CD8-positive, alpha-beta memory T cell (primary cell): Measurements from ENCODE around the gene TMEM53. TPM values are rescaled to one million over a fixed set of nuclear protein-coding genes. Genes with fewer than 3 reads are reported as not detected.

Source experiments
- CTCF ChIA-PET: fragments of 350-600 bp; sonication (Branson Sonifier 250); formaldehyde crosslinking; loops from one replicate; lab custom pipeline; 2021; ENCODE audit warnings: antibody characterized with exemption; lab: Charles Lee
- POLR2A ChIA-PET: fragments of 350-600 bp; sonication (Branson Sonifier 250); formaldehyde crosslinking; loops from one replicate; lab custom pipeline; 2021; ENCODE audit warnings: antibody characterized with exemption; lab: Charles Lee
- DNase-seq, 5 donors: peaks; one replicate each; pipeline versions ENCODE4 v3.0.0 to v3.0.0-alpha.2; 2020 to 2022; ENCODE audit warnings: mixed read lengths in 1 of 5
- H3K27ac ChIP-seq: one replicate; pipeline ENCODE4 v1.7.0; 2013; ENCODE audit warnings: low read depth, mild to moderate bottlenecking, low read length, moderate library complexity
- H3K27me3 ChIP-seq: 2 replicates; pipeline ENCODE4 v1.7.0; 2013; ENCODE audit warnings: low read length, mild to moderate bottlenecking; ENCODE audit not compliant: insufficient read depth, poor library complexity, severe bottlenecking
- H3K36me3 ChIP-seq: 2 replicates; pipeline ENCODE4 v1.7.0; 2013; ENCODE audit warnings: mild to moderate bottlenecking, low read length, moderate library complexity; ENCODE audit not compliant: insufficient read depth
- H3K4me1 ChIP-seq: 2 replicates; pipeline ENCODE4 v1.7.0; 2013; ENCODE audit warnings: mild to moderate bottlenecking, low read length, moderate library complexity; ENCODE audit not compliant: insufficient read depth
- H3K4me3 ChIP-seq: 2 replicates; pipeline ENCODE4 v1.7.0; 2013; ENCODE audit warnings: mild to moderate bottlenecking, low read length
- H3K9me3 ChIP-seq: 2 replicates; pipeline ENCODE4 v1.7.0; 2013; ENCODE audit warnings: mild to moderate bottlenecking, low read length
- H3K27ac Mint-ChIP-seq, 8 donors: one replicate each; pipeline ENCODE4 v1.8.0; 2020 to 2021; ENCODE audit warnings: mixed read lengths in 8 of 8, mild to moderate bottlenecking in 6 of 8, inconsistent platforms in 3 of 8, moderate library complexity in 3 of 8
- H3K27me3 Mint-ChIP-seq, 2 donors: one replicate each; pipeline ENCODE4 v1.8.0; 2020 to 2021; ENCODE audit warnings: mixed read lengths in 2 of 2, mild to moderate bottlenecking in 1 of 2, moderate library complexity in 1 of 2
- H3K36me3 Mint-ChIP-seq, 3 donors: one replicate each; pipeline ENCODE4 v1.8.0; 2020 to 2021; ENCODE audit warnings: mixed read lengths in 3 of 3, inconsistent platforms in 1 of 3, mild to moderate bottlenecking in 1 of 3
- H3K4me1 Mint-ChIP-seq, 3 donors: one replicate each; pipeline ENCODE4 v1.8.0; 2020 to 2021; ENCODE audit warnings: mixed read lengths in 3 of 3, inconsistent platforms in 1 of 3, mild to moderate bottlenecking in 1 of 3
- H3K4me3 Mint-ChIP-seq, 7 donors: one replicate each; pipeline ENCODE4 v1.8.0; 2020 to 2021; ENCODE audit warnings: mixed read lengths in 7 of 7, mild to moderate bottlenecking in 6 of 7, moderate library complexity in 4 of 7, inconsistent platforms in 2 of 7
- H3K9me3 Mint-ChIP-seq, 5 donors: one replicate each; pipeline ENCODE4 v1.8.0; 2020 to 2022; ENCODE audit warnings: mixed read lengths in 5 of 5, mild to moderate bottlenecking in 3 of 5, moderate library complexity in 2 of 5, inconsistent platforms in 1 of 5
- polyA plus RNA-seq: library from polyadenylated mRNA; unstranded; fragments of 300-500 nt; fragmentation: Illumina TruSeq; gene quantifications from one replicate; pipeline ENCODE4 v1.2.3, GENCODE V29; 2021
- total RNA-seq, 2 experiments: library from RNA; stranded (reverse); gene quantifications; one replicate each; pipeline ENCODE4 v1.2.3, GENCODE V29; 2021

TMEM53 gene
- total and polyA plus RNA-seq, 3 experiments from 2014 or later, result 2.3 to 7.1 (median 2.5) TPM

GRCh38 chr1:44655609-44656008 lies 18.7 kb downstream of the TMEM53 start:
- DNase-seq, result no peak
- no peaks in the 10 kb centered on the region for H3K9me3 Mint-ChIP-seq
- Histone ChIP-seq H3K27me3 (no peaks in the 10 kb centered on the region), H3K36me3 (peaks cover 4% of the 10 kb centered on the region), H3K4me1 (no peaks in the 10 kb centered on the region), H3K4me3 (no peak overlapping the region), H3K9me3 (no peaks in the 10 kb centered on the region), H3K27ac (no peak overlapping the region)
- H3K36me3 Mint-ChIP-seq, result peaks cover 0 to 30% (median 3%) of the 10 kb centered on the region in 3 donors
- ChIA-PET POLR2A (no interaction called here), CTCF (interaction anchor here (1.1 to 2.1 kb wide), 4 partner anchors 8 to 84 kb away, joined by 3 to 6 read pairs (median 4); partner anchors contain the start of gene ARMH1)
- H3K27ac Mint-ChIP-seq, result peak overlapping the region in 1 of 8 donors; percentile 15
- H3K27me3 Mint-ChIP-seq, result no peaks in the 10 kb centered on the region
- no peak overlapping the region for H3K4me3 Mint-ChIP-seq
- peaks cover 0 to 1% (median 0%) of the 10 kb centered on the region in 3 donors for H3K4me1 Mint-ChIP-seq

GRCh38 chr1:44654621-44655187 lies 19.6 kb downstream of the TMEM53 start:
- CTCF ChIA-PET, result interaction anchor here (1.2 to 2.1 kb wide), 3 partner anchors 9 to 83 kb away, joined by 4 to 6 read pairs (median 4); no protein-coding TSS in a partner anchor
- POLR2A ChIA-PET, result no interaction called here
- DNase-seq, result no peak

DNA sequence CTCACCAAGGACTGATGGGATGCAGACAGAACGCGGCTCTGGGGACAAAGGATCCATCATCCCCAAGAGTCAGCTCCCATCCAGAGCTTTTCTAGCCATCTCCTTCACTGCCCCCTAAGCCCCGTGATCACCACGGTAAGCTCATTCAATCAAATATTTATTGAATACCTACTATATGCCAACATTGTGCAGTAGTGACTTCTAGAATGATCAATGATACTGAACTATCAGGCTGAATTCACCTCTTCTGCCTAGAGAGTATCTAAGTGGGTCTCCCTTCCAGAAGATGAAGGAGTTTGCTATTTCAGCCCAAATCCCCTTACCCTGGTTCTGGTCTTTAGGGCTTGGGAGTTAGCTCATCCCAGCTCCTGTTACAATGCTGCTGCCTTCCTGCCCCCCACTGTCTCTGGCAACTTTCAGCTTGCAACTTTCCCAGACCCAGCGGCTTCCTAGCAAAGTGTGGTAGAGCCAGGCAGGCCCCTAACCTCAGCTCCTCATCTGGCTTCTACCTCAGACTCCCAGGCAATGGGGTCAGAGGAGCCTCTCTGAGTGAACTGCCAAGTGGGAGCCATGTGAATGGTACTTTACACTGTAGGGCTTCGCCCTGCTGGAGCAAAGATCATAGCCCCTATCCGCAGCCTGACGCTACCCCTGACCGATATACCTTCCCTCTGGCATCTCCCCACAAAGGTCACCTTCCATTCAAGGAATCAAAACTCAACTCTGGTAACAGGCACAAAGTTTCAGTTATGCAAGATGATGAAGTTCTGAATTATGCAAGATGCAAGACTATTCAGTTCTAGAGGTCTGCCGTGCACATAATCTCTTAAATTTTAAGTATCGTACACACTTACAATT lies 20.9 kb downstream of the TMEM53 start:
- no peak overlapping the region for H3K27ac ChIP-seq
- H3K36me3 ChIP-seq, result peaks cover 9% of the 10 kb centered on the region
- Mint-ChIP-seq H3K36me3 (peaks cover 0 to 52% (median 9%) of the 10 kb centered on the region in 3 donors), H3K4me3 (no peak overlapping the region), H3K4me1 (peaks cover 0 to 1% (median 0%) of the 10 kb centered on the region in 3 donors), H3K27me3 (no peaks in the 10 kb centered on the region), H3K9me3 (no peaks in the 10 kb centered on the region), H3K27ac (peak overlapping the region in 2 of 8 donors; percentile 27 to 44)
- no peak for DNase-seq
- POLR2A ChIA-PET, result interaction anchor here (1.4 to 1.5 kb wide), 3 partner anchors 11 to 22 kb away, joined by 3 to 5 read pairs (median 5); partner anchors contain the start of genes ARMH1 and TMEM53
- CTCF ChIA-PET, result interaction anchor here (0.7 to 3.9 kb wide), 27 partner anchors 10 to 442 kb away, joined by 3 to 52 read pairs (median 5); partner anchors contain the start of genes ARMH1, DMAP1 and TMEM53
- no peaks in the 10 kb centered on the region for H3K4me1 ChIP-seq
- H3K9me3 ChIP-seq, result no peaks in the 10 kb centered on the region
- H3K27me3 ChIP-seq, result no peaks in the 10 kb centered on the region
- H3K4me3 ChIP-seq, result no peak overlapping the region

More at GRCh38 chr1:44654621-44655187, 19.6 kb downstream of the TMEM53 start:
- Histone ChIP-seq H3K4me1 (no peaks in the 10 kb centered on the region), H3K27ac (no peak overlapping the region), H3K36me3 (peaks cover 4% of the 10 kb centered on the region), H3K4me3 (no peak overlapping the region), H3K9me3 (no peaks in the 10 kb centered on the region), H3K27me3 (no peaks in the 10 kb centered on the region)
- Mint-ChIP-seq H3K4me1 (peaks cover 0 to 1% (median 0%) of the 10 kb centered on the region in 3 donors), H3K4me3 (no peak overlapping the region), H3K27ac (no peak overlapping the region), H3K27me3 (no peaks in the 10 kb centered on the region), H3K36me3 (peaks cover 0 to 38% (median 3%) of the 10 kb centered on the region in 3 donors), H3K9me3 (no peaks in the 10 kb centered on the region)

GRCh38 chr1:44652445-44653106 lies 21.7 kb downstream of the TMEM53 start:
- Histone ChIP-seq H3K4me3 (no peak overlapping the region), H3K9me3 (no peaks in the 10 kb centered on the region), H3K27ac (no peak overlapping the region), H3K36me3 (peaks cover 14% of the 10 kb centered on the region), H3K27me3 (no peaks in the 10 kb centered on the region), H3K4me1 (no peaks in the 10 kb centered on the region)
- H3K36me3 Mint-ChIP-seq, result peaks cover 0 to 60% (median 9%) of the 10 kb centered on the region in 3 donors
- DNase-seq, result peak; percentile 51 to 83 (median 67)
- H3K27ac Mint-ChIP-seq, result peak overlapping the region in 5 of 8 donors; percentile 44 to 68 (median 50)
- peaks cover 0 to 1% (median 0%) of the 10 kb centered on the region in 3 donors for H3K4me1 Mint-ChIP-seq
- ChIA-PET CTCF (interaction anchor here (0.7 to 3.9 kb wide), 31 partner anchors 11 to 441 kb away, joined by 3 to 52 read pairs (median 3); partner anchors contain the start of genes ARMH1, DMAP1 and TMEM53), POLR2A (interaction anchor here (1.4 to 1.5 kb wide), 3 partner anchors 10 to 22 kb away, joined by 3 to 5 read pairs (median 5); partner anchors contain the start of genes ARMH1 and TMEM53)
- no peaks in the 10 kb centered on the region for H3K27me3 Mint-ChIP-seq
- H3K4me3 Mint-ChIP-seq, result no peak overlapping the region
- H3K9me3 Mint-ChIP-seq, result no peaks in the 10 kb centered on the region

- no peak overlapping the region for H3K27ac ChIP-seq
- peaks cover 0 to 1% (median 0%) of the 10 kb centered on the region in 3 donors for H3K4me1 Mint-ChIP-seq
Measured at GRCh38 chr1:44651069-44651468, 23.2 kb downstream of the TMEM53 start.

GRCh38 chr1:44650159-44650831 lies 24.0 kb downstream of the TMEM53 start:
- Mint-ChIP-seq H3K36me3 (peaks cover 0 to 79% (median 7%) of the 10 kb centered on the region in 3 donors), H3K27ac (no peak overlapping the region), H3K27me3 (no peaks in the 10 kb centered on the region), H3K4me1 (peaks cover 0 to 1% (median 0%) of the 10 kb centered on the region in 3 donors), H3K4me3 (no peak overlapping the region), H3K9me3 (no peaks in the 10 kb centered on the region)
- no peak overlapping the region for H3K4me3 ChIP-seq
- POLR2A ChIA-PET, result no interaction called here
- no peaks in the 10 kb centered on the region for H3K9me3 ChIP-seq
- H3K27ac ChIP-seq, result no peak overlapping the region
- no peaks in the 10 kb centered on the region for H3K4me1 ChIP-seq
- DNase-seq, result no peak
- no peaks in the 10 kb centered on the region for H3K27me3 ChIP-seq
- peaks cover 26% of the 10 kb centered on the region for H3K36me3 ChIP-seq
- CTCF ChIA-PET, result interaction anchor here (1.1 to 3.9 kb wide), 7 partner anchors 9 to 603 kb away, joined by 3 to 52 read pairs (median 26); partner anchors contain the start of genes ARMH1 and TMEM53

More at GRCh38 chr1:44651069-44651468, 23.2 kb downstream of the TMEM53 start:
- H3K36me3 Mint-ChIP-seq, result peaks cover 0 to 75% (median 7%) of the 10 kb centered on the region in 3 donors
- peaks cover 26% of the 10 kb centered on the region for H3K36me3 ChIP-seq
- no peak overlapping the region for H3K4me3 Mint-ChIP-seq
- H3K9me3 Mint-ChIP-seq, result no peaks in the 10 kb centered on the region
- H3K4me3 ChIP-seq, result no peak overlapping the region
- no peaks in the 10 kb centered on the region for H3K9me3 ChIP-seq
- CTCF ChIA-PET, result interaction anchor here (1.3 to 3.9 kb wide), 11 partner anchors 10 to 273 kb away, joined by 3 to 52 read pairs (median 26); partner anchors contain the start of genes ARMH1 and TMEM53
- peak overlapping the region in 1 of 8 donors; percentile 15 for H3K27ac Mint-ChIP-seq
- DNase-seq, result no peak
- no peaks in the 10 kb centered on the region for H3K27me3 ChIP-seq
- POLR2A ChIA-PET, result no interaction called here
- H3K4me1 ChIP-seq, result no peaks in the 10 kb centered on the region
- no peaks in the 10 kb centered on the region for H3K27me3 Mint-ChIP-seq

DNA sequence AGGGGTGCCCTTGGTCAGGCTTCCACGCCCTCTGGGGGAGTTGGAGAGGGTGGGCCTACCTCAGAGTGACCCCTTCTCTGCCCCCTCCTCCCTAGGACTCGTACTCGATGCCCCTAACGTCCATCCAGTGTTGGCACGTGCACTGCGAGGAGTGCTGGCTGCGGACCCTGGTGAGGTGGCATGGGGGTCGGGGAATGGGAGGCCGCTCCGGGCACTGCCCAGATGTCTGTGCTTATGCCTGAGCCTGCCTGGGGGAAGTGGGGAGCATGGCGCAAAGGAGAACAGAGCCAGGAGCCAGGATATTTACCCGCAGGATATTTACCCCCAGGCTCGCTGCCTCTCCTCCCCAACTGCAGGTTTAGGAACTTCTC lies 24.5 kb downstream of the TMEM53 start:
- Histone ChIP-seq H3K27me3 (no peaks in the 10 kb centered on the region), H3K27ac (no peak overlapping the region), H3K4me3 (no peak overlapping the region), H3K4me1 (no peaks in the 10 kb centered on the region), H3K36me3 (peaks cover 26% of the 10 kb centered on the region), H3K9me3 (no peaks in the 10 kb centered on the region)
- Mint-ChIP-seq H3K36me3 (peaks cover 0 to 83% (median 10%) of the 10 kb centered on the region in 3 donors), H3K4me3 (no peak overlapping the region), H3K27ac (peak overlapping the region in 1 of 8 donors; percentile 54), H3K27me3 (no peaks in the 10 kb centered on the region), H3K4me1 (peaks cover 0 to 1% (median 0%) of the 10 kb centered on the region in 3 donors), H3K9me3 (no peaks in the 10 kb centered on the region)
- ChIA-PET CTCF (interaction anchor here (1.1 to 3.9 kb wide), 4 partner anchors 14 to 603 kb away, joined by 3 to 26 read pairs (median 4); no protein-coding TSS in a partner anchor), POLR2A (no interaction called here)
- no peak for DNase-seq
